OCI-LY3 (cell line): ENCODE data around the gene CIAO3.

Experiments used
- H2AFZ ChIP-seq: fragments of 200-600, 300-600 bp; shearing (Covaris generic); 2 replicates; pipeline ENCODE4 v1.6.0; 2014; ENCODE audit warnings: antibody characterized with exemption, low read depth, low read length
- H3K27ac ChIP-seq: fragments of 200-600, 300-600 bp; sonication (generic); 2 replicates; pipeline ENCODE4 v1.5.1; 2014; ENCODE audit warnings: mild to moderate bottlenecking, low read length, moderate library complexity, mixed read lengths
- H3K27me3 ChIP-seq: fragments of 200-600, 300-600 bp; sonication (generic); 2 replicates; pipeline ENCODE4 v1.6.1; 2014; ENCODE audit warnings: low read depth, low read length, mixed read lengths
- H3K36me3 ChIP-seq: fragments of 200-600, 300-600 bp; sonication (generic); replicated peaks from 2 replicates; pipeline ENCODE3; 2014; ENCODE audit warnings: low read depth, low read length, mixed read lengths
- H3K4me1 ChIP-seq: fragments of 300-600, 200-600 bp; sonication (generic); 2 replicates; pipeline ENCODE4 v1.6.1; 2014; ENCODE audit warnings: low read length, mixed read lengths
- H3K4me2 ChIP-seq: fragments of 200-600, 300-600 bp; sonication (generic); 2 replicates; pipeline ENCODE4 v1.6.1; 2014; ENCODE audit warnings: low read length, mixed read lengths
- H3K4me3 ChIP-seq: fragments of 300-600, 200-600 bp; sonication (generic); 2 replicates; pipeline ENCODE4 v1.5.1; 2014; ENCODE audit warnings: antibody characterized with exemption, mild to moderate bottlenecking, low read length, moderate library complexity
- H3K79me2 ChIP-seq: fragments of 300-600, 200-600 bp; shearing (Covaris generic); 2 replicates; pipeline ENCODE4 v1.6.1; 2014; ENCODE audit warnings: mild to moderate bottlenecking, low read length, mixed read lengths
- H3K9ac ChIP-seq: fragments of 300-600, 200-600 bp; shearing (Covaris generic); 2 replicates; pipeline ENCODE4 v1.6.0; 2014; ENCODE audit warnings: mild to moderate bottlenecking, low read length, moderate library complexity
- H3K9me3 ChIP-seq: fragments of 200-600, 300-600 bp; shearing (Covaris generic); 2 replicates; pipeline ENCODE4 v1.6.1; 2014; ENCODE audit warnings: low read length, mixed read lengths; ENCODE audit not compliant: insufficient read depth
- H4K20me1 ChIP-seq: fragments of 200-600, 300-600 bp; sonication (generic); 2 replicates; pipeline ENCODE4 v1.6.1; 2016; ENCODE audit warnings: low read length, mixed read lengths; ENCODE audit not compliant: insufficient read depth
- EZH2phosphoT487 ChIP-seq: fragments of 200-600 bp; shearing (Covaris generic); IDR thresholded peaks from 2 replicates; pipeline ENCODE4 v1.6.1; 2018; ENCODE audit warnings: antibody characterized with exemption, mixed run types, low read depth
- TF ChIP-seq, protein P1 (sequence below): fragments of 200-600, 300-600 bp; sonication (generic); IDR thresholded peaks from 2 replicates; pipeline ENCODE4 v1.5.1; 2014; ENCODE audit warnings: antibody characterized with exemption, low read length, low read depth

CIAO3 gene

DNA sequence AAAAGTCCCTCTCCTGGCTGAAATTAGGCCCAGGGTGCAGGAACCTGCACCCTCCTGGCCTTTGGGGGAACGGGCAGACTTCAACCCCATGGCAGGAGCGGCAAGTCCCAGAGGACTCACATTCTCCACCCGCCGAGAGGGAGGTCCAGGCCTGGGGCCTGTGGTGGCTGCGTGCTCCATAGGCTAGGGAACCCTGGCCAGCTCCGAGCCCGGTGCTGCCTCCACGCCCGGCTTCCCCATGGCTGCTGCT lies 14.7 kb downstream of the CIAO3 start:
- peak overlapping the region; percentile 91 for H3K4me2 ChIP-seq

DNA sequence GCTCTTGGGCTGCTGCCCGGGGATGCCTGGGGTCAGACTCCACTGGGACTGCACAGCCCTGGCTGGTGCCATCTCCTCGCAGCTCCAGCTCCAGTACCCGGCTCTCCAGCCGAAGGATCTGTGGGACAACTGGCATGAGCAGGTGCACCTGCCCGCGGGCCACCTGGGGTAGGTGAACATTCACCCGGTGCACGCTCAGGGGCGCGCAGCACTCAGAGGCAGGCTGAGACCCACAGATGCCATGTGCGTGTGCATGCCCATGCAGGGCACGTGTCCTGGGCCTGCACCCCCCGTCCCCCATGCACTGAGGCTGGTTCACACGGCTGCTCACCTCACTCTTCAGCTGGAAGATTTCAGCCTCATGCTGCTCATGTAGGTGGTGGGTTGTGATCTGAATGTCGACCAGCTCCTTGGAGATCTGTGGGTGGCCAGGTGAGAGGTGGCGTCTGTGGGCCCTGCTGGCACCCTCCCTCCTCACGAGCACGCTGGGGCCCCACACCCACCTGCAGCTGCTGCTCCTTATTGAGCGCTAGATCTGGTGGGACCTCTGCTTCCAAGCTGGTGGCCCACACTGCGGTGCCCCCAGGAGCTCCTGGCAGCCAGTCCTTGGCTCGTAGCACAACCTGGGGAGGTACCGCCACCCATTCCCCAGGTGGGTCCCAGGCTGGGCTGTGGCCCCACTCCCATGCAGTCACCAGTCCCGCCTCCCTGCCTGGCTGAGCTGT lies 15.2 kb downstream of the CIAO3 start:
- H4K20me1 ChIP-seq: peaks cover 4% of the 10 kb centered on the region; the same call in 1 of the 2 replicates
- peaks cover 3% of the 10 kb centered on the region for H3K36me3 ChIP-seq
- H3K4me3 ChIP-seq: peak overlapping the region; percentile 90
- H3K9ac ChIP-seq: peak overlapping the region; percentile 54; the same call in 1 of the 2 replicates
- peaks cover 5% of the 10 kb centered on the region; the same call in 1 of the 2 replicates for H3K79me2 ChIP-seq
- peak overlapping the region; percentile 91 for H3K4me2 ChIP-seq
- no peaks in the 10 kb centered on the region for H3K27me3 ChIP-seq
- no peaks in the 10 kb centered on the region for H3K9me3 ChIP-seq
- TF ChIP-seq EZH2phosphoT487: no peak
- TF ChIP-seq, protein P1, sequence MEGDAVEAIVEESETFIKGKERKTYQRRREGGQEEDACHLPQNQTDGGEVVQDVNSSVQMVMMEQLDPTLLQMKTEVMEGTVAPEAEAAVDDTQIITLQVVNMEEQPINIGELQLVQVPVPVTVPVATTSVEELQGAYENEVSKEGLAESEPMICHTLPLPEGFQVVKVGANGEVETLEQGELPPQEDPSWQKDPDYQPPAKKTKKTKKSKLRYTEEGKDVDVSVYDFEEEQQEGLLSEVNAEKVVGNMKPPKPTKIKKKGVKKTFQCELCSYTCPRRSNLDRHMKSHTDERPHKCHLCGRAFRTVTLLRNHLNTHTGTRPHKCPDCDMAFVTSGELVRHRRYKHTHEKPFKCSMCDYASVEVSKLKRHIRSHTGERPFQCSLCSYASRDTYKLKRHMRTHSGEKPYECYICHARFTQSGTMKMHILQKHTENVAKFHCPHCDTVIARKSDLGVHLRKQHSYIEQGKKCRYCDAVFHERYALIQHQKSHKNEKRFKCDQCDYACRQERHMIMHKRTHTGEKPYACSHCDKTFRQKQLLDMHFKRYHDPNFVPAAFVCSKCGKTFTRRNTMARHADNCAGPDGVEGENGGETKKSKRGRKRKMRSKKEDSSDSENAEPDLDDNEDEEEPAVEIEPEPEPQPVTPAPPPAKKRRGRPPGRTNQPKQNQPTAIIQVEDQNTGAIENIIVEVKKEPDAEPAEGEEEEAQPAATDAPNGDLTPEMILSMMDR: no peak
- H2AFZ ChIP-seq: no peak overlapping the region
- H3K4me1 ChIP-seq: peaks cover 16% of the 10 kb centered on the region
- H3K27ac ChIP-seq: no peak overlapping the region

More for the DNA sequence above, 14.7 kb downstream of the CIAO3 start:
- H3K9ac ChIP-seq: peak overlapping the region; percentile 54; the same call in 1 of the 2 replicates
- no peak overlapping the region for H3K27ac ChIP-seq
- H4K20me1 ChIP-seq: peaks cover 4% of the 10 kb centered on the region; the same call in 1 of the 2 replicates
- no peak for TF ChIP-seq EZH2phosphoT487
- TF ChIP-seq, protein P1: no peak
- no peaks in the 10 kb centered on the region for H3K9me3 ChIP-seq
- no peaks in the 10 kb centered on the region for H3K27me3 ChIP-seq
- peaks cover 3% of the 10 kb centered on the region for H3K36me3 ChIP-seq
- peaks cover 16% of the 10 kb centered on the region for H3K4me1 ChIP-seq
- H3K79me2 ChIP-seq: peaks cover 5% of the 10 kb centered on the region; the same call in 1 of the 2 replicates
- no peak overlapping the region for H2AFZ ChIP-seq
- peak overlapping the region; percentile 90 for H3K4me3 ChIP-seq

DNA sequence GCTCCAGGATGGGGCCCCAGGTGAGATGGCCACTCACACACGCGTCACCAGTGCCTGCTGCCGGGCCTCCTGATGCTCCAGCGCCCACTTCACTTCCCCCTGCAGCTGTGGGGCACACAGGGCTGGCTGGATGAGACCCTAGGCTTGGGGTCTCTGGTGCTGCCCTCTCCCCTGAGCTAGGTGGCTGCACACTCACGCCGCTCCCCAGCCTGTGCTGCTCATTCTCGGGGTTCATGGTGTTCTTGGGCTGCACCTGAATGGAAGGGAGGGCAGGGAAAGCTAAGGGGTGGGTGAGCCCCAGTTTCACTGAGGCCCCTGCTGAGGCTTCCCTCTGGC lies 15.8 kb downstream of the CIAO3 start:
- no peak overlapping the region for H3K4me3 ChIP-seq
- peaks cover 18% of the 10 kb centered on the region for H3K4me1 ChIP-seq
- H2AFZ ChIP-seq: no peak overlapping the region
- H3K36me3 ChIP-seq: peaks cover 3% of the 10 kb centered on the region
- H3K79me2 ChIP-seq: peaks cover 5% of the 10 kb centered on the region; the same call in 1 of the 2 replicates
- no peak overlapping the region for H3K9ac ChIP-seq
- TF ChIP-seq EZH2phosphoT487: no peak
- TF ChIP-seq, protein P1: no peak
- peaks cover 4% of the 10 kb centered on the region; the same call in 1 of the 2 replicates for H4K20me1 ChIP-seq
- no peaks in the 10 kb centered on the region for H3K9me3 ChIP-seq
- no peaks in the 10 kb centered on the region for H3K27me3 ChIP-seq
- no peak overlapping the region for H3K27ac ChIP-seq
- H3K4me2 ChIP-seq: no peak overlapping the region

DNA sequence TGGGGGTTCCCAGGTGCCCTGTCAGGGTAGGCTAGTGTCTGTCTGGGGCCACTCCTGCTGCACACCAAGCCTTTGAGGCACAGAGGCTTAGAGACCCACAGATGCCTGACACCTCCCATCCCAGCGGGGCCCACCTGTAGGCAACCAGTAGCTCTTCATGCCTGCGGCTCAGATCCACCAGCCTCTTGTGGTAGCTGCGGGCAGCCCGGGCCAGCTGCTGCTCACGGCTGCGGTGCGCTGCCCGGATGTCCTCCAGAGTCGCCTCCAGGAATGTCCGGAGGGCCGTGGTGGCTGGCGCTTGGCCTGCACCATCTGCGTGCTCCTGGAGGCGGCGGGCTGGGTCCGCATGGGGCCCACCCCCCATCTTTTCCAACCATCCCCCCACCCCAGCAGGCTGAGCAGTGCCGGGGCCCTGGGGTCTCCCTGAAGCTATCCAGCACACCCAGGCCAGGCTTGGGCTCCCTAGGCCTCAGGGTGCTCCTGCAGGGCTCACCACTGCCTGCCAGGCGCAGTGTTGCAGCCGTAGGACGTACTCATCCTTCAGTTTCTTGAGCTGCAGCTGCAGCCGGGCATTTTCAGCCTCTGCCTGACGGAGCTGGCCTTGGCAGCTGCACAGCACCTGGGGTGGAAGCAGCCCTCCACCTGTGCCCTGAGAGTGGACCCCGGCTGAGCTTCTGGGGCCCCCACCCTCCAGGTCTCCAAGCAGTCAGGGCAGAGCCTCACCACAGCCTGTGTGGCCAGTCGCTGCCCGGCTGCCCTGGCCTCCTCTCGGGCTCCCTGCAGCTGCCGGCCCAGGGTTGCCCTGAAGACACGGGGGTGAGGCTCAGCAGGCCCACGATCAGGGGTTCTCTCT lies 16.4 kb downstream of the CIAO3 start:
- Histone ChIP-seq H3K4me2 (no peak overlapping the region), H3K36me3 (peaks cover 3% of the 10 kb centered on the region), H3K27ac (no peak overlapping the region), H3K9ac (no peak overlapping the region), H3K27me3 (no peaks in the 10 kb centered on the region), H4K20me1 (peaks cover 4% of the 10 kb centered on the region; the same call in 1 of the 2 replicates), H3K79me2 (peaks cover 5% of the 10 kb centered on the region; the same call in 1 of the 2 replicates), H2AFZ (no peak overlapping the region), H3K9me3 (no peaks in the 10 kb centered on the region), H3K4me1 (peaks cover 22% of the 10 kb centered on the region), H3K4me3 (no peak overlapping the region)
- TF ChIP-seq, protein P1: no peak
- no peak for TF ChIP-seq EZH2phosphoT487
